Hepatic stellate cell (primary cell): Measurements from ENCODE around the gene TATDN3.
"Not testable (repeated sequence)": the region's sequence is repeated elsewhere in the genome, so short reads cannot be mapped to it uniquely, and the experiment has no call there.

Experiments
- DNase-seq: peaks from one replicate; pipeline ENCODE4 v3.0.0; 2011; ENCODE audit warnings: low spot score

TATDN3 gene

GRCh38 chr1:212827831-212828278 is 36.2 kb downstream of the TATDN3 start:
- no peak for DNase-seq

DNA sequence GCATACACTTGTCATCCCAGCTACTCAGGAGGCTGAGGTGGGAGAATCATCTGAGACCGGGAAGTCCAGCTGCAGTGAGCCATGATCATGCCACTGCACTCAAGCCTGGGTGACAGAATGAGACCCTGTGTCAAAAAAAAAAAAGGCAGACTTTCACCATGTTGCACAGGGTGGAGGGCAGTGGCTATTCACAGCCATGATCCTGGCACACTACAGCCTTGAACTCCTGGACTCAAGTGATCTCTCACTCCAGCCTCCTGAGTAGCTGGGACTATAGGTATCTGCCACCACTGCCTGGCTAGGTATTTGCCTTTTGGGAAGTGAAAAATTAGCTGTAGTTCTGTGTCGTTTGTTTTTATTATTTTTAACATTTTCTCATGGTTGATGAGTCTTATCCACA is 36.7 kb downstream of the TATDN3 start:
- DNase-seq, result no peak

DNA sequence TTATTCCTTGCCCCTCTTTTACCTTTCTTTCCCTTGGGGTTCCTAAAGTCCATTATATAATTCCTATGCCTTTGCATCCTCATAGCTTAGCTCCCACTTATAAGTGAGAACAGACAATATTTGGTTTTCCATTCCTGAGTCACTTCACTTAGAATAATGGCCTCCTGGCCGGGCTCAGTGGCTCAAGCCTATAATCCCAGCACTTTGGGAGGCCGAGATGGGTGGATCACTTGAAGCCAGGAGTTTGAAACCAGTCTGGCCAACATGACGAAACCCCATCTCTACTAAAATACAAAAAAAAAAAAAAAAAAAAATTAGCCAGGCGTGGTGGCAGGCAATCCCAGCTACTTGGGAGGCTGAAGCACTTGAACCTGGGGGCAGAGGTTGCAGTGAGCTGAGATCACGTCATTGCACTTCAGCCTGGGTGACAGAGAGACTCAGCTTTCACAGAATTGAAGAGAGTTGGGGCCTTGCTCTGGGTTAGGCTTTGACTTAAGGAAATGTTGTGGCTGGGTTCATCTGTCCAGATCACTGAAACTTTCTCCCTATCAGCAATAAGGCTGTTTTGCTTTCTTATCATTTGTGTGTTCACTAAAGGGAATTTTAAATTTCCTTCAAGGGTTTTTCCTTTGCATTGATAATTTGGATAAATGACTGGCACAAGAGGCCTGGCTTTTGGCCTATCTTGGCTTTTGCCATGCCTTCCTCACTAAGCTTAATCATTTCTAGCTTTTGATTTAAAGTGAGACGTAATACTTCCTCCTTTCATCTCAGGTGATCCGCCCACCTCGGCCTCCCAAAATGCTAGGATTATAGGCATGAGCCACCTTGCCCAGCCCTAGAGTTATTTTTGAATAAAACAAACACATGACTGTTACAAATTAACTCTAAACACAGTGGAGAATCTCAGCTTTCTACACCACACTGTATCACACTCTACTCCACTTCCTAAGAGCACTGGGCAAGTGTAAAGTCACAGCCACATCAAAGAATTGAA is 41.8 kb downstream of the TATDN3 start:
- not testable (repeated sequence) for DNase-seq

DNA sequence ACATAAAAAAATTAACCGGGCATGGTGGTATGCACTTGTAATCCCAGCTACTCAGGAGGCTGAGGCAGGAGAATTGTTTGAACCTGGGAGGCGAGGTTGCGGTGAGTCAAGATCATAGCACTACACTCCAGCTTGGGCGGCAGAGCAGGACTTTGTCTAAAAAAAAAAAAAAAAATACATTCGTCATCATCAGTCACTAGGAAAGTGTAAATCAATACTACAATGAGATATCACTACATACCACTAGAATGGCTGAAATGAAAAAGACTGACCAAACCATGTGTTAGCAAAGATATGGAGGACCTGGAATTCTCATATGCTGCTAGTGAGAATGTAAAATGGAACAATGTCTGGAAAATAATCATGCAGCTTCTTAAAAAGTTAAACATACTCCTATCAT is 46.5 kb downstream of the TATDN3 start:
- DNase-seq, result no peak

DNA sequence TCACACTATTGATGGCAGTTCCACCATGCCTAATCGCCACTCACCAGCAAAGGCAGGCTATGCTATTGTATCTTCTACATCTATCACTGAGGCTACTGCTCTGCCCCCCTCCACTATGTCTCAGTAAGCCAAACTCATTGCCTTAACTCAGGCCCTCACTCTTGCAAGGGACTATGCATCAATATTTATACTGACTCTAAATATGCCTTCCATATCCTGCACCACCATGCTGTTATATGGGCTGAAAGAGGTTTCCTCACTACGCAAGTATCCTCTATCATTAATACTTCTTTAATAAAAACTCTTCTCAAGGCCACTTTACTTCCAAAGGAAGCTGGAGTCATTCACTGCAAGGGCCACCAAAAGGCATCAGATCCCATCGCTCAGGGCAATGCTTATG is 52.8 kb downstream of the TATDN3 start:
- DNase-seq, result not testable (repeated sequence)

DNA sequence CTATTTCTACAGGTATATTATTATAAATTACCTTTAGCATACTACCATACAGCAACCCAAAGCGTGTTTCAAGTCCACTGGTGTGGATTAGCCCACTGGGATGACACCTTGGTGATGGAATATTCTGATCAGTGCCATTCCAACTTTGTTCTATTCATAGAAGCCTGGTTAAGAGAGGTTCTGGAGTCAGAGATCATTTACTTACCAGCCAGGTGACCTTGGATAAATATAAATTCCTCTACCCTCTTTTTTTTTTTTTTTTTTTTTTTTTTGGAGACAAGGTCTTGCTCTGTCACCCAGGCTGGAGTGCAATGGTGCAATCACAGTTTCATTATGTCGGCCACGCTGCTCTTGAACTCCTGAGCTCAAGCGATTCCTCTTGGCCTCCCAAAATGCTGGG is 55.9 kb downstream of the TATDN3 start, which contains the start of gene SPATA45:
SPATA45 (minus strand) TSS at position 101 of the 400 bp plus-strand sequence. CDS start 11,500 bp downstream, outside the sequence.
- no peak for DNase-seq

DNA sequence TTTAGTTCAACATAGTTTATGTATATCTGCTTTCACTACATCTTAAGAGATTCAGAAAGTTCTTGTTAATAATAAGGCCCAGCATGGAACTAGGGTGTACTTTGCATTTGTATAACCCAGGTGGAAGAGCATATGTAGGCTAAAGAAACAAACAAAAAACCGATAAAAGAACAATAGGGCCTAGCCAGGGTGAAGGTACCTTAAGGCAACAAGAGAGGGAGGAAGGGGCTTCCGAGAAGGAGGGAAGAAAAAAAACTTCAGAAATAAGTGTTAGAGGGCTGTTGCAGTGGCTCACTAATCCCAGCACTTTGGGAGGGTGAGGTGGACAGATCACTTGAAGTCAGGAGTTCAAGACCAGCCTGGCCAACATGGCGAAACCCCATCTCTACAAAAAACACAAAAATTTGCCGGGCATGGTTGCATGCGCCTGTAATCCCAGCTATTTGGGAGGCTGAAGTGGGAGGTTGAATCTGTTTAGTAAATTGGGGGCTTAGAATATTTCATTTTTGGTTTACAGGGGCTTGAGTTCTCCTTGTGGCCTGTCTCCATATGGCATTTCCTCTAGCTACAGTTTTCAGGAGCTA is 60.5 kb downstream of the TATDN3 start:
- DNase-seq, result no peak

GRCh38 chr1:212853658-212854057 is 62.0 kb downstream of the TATDN3 start:
- DNase-seq, result no peak

DNA sequence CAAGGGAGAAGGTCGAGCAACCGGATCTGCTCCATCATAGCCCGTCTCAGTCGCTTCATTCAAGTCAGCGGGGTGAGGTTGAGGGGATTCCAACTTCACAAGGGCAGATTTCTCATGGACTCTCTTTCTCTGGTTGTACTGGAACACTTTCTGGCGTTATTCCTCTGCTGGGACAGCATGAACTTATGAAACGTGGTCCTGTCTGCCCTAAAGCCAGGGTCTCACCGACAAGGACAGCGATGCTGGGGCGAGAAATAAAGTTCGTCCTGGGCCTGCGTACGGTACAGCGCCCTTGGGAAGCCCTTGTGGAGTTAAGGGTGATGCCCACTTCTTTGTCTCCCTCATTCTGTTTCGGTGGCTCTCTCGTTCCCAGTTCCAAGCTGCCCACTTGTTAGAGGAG is 65.1 kb downstream of the TATDN3 start:
- DNase-seq, result no peak

- peak; percentile 97 for DNase-seq
These were observed 66.3 kb downstream of the TATDN3 start, which contains the start of gene FLVCR1 for GRCh38 chr1:212857992-212858460. Gene FLVCR1 (plus strand): TSS chr1:212858275. CDS start chr1:212858453, 178 bp downstream.

- peak; percentile 45 for DNase-seq
These were observed 67.0 kb downstream of the TATDN3 start for GRCh38 chr1:212858461-212859265.

- peak; percentile 8 for DNase-seq
These were observed 69.3 kb downstream of the TATDN3 start for GRCh38 chr1:212860713-212861581.

DNA sequence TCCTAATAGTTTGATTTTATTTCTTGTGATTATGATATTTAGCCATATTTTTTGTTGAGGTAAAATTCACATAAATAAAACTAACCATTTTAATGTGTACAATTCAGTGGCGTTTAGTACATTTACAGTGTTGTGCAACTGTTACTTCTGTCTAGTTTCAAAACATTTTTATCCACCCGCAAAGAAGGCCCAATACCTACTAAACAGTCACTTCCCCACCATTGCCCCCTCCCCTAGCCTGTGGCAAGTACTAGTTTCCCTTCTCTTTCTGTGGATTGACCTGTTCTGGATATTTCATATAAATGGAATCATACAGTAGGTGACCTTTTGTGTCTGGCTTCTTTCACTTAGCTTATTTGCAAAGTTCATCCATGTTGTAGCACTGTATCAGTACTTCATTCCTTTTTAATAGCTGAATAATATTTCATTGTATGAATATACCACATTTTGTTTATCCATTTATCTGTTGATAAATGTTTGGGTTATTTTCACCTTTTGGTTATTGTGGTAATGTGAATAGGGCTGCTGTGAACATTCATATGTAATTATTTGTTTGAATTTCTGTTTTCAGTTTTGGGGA is 70.5 kb downstream of the TATDN3 start:
- no peak for DNase-seq

GRCh38 chr1:212863345-212863744 is 71.7 kb downstream of the TATDN3 start:
- not testable (repeated sequence) for DNase-seq

GRCh38 chr1:212864201-212864600 is 72.5 kb downstream of the TATDN3 start:
- no peak for DNase-seq
